LoVo (cell line): ENCODE data around the gene PTCH1.
A peak's percentile ranks its signal among the peaks of the same experiment; 100 is the strongest.

Experiments used
- DNase-seq: peaks from one replicate; pipeline ENCODE4 v3.0.0-alpha.2; 2016; ENCODE audit warnings: low spot score

The PTCH1 gene

DNA sequence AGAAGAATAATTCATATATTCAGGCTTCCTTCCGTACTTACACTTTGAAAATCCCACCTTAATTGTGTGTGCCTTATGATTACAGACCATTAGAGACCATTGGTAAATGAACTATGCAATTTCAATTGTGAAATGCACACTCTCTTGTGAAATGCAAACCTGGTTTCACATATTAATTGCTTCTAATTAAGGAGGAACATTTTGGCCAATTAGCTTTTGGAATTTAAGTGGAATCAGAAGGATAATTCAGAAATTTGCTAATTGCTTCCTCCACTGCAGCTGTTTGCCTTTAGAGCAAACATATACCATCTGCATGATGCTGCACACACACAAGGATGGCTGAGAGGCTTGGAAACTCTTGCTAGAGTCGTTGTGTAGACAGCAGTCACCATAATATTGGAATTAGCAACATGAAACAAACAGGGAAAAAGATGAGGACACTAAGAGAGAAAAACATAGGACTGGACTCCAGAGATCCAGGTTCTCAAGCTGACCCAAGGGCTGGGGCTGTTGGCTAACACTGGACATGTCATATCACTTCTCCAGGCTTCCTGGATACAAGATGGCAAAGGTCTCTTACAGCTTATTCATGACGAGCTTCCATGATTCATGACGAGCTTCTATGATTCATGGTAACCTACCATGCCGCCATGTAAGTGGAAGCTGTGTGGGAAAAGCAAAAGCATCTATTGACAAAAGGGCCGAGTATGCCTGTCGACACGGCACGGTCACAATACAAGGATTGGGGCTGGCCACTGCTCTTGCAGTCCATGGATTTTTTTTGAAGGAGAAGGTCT lies 78.0 kb downstream of the PTCH1 start:
- no peak for DNase-seq

- no peak for DNase-seq
Measured at GRCh38 chr9:95437559-95437958, 79.2 kb downstream of the PTCH1 start.

DNA sequence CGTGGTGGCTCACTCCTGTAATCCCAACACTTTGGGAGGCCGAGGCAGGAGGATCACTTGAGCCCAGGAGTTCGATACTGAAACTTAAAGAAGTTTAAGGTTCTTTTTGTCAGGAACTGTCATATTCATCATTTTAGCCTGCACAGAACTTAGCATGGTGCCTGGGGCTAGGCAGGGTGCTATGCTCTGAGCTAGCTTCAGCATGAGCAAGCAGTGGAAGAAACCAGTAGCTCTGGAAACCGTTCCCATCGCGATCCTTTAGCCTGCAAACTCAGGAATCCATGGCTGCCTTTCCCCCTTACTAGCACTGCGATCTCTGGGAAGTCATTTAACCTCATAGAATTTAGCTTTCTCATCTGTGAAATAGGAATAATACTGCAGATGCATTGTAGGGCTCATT lies 80.4 kb downstream of the PTCH1 start:
- DNase-seq: no peak

- DNase-seq: no peak
Measured at GRCh38 chr9:95435074-95435728, 81.6 kb downstream of the PTCH1 start.

DNA sequence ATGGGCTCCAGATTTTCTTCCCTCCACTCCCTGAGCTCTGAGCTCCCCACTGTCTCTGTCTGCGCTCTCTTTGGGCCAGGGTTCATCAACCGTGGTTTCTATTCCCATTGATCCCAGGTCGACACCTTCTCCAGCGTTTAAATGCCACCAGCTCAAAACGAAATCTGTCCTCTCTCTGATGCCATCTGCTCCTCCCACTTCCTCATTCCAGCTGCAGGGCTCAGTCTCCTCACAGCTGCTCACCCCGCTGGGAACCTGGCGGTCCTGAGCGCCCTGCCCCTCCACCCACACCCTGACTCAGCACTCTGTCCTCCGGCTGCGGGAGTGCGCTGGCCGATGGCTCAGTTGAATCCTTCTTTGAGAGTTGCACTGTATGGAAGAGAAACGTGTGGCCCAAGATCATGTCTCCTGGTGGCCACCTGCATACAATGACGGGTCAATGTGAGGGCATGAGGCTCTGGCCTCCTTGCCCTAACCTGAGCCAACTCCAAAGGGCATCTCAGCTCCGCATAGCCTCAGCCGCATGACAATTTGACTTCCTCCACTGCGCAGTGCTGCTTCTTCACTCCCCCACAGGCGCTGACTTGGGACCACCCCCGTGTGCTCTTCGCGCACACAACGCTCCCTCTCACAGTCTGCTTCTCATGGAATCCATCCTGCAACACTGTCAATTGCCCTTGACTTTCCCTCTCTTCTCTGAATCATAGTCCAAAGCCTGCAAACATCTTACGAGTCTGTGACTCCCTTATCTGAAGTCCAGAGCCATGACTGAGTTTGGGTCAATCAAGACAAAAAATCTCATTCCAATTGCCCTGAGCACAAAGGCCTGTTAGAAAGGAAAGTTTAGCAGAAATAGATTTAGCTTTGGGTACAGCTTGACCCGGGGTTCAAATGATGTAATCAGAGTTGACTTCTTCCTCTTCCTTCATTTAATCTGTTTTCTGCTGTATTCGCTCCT lies 82.4 kb downstream of the PTCH1 start:
- DNase-seq: peak; percentile 75

GRCh38 chr9:95433096-95433819 lies 83.5 kb downstream of the PTCH1 start:
- no peak for DNase-seq

- no peak for DNase-seq
Measured at GRCh38 chr9:95431286-95431685, 85.5 kb downstream of the PTCH1 start.

DNA sequence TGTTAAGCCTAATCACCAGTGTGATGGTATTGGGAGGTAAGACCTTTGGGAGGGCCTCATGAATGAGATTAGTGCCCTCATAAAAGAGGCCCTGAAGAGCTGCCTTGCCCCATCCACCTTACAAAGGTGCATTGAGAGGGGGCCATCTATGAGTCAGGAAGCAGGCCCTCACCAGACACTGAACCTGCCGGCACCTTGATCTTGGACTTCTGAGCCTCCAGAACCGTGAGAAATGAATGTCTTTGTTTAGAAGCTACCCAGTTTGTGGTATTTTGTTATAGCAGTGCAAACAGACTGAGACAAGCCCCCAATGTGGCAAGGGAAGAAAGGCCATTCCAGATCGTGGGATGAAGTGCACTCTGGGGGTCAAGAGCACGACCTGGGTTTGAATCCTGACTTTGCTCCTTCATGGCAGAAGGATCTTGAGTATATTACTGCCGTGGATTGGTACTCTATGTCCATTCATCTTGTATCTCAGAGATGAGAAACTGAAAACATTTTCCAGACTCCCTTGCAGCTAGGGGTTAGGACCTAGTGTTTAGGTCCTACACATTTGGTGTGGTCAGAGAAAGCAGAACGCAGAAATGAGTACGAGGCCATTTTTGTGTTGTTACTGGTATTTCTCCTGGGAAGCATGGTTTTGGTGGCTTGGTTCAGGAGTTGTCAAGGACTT lies 86.7 kb downstream of the PTCH1 start:
- DNase-seq: no peak

DNA sequence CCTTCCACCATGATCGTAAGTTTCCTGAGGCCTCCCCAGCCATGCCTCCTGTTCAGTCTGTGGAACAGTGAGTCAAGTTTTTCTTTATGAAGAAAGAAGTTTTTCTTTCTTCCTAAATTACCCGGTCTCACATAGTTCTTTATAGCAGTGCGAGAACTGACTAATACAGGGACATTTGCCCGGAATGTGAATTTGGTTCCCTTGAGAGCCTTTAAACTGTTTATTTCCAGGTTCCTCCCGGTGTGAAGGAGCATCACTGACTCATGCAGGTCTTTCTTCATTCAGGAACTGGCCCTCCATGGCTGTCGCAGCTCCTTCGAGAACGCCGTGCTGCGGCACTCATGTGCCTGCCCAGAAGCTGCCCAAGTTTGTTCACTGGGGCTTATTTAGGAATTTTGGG lies 87.7 kb downstream of the PTCH1 start:
- DNase-seq: no peak

GRCh38 chr9:95425910-95426551 lies 90.7 kb downstream of the PTCH1 start:
- peak; percentile 72 for DNase-seq

DNA sequence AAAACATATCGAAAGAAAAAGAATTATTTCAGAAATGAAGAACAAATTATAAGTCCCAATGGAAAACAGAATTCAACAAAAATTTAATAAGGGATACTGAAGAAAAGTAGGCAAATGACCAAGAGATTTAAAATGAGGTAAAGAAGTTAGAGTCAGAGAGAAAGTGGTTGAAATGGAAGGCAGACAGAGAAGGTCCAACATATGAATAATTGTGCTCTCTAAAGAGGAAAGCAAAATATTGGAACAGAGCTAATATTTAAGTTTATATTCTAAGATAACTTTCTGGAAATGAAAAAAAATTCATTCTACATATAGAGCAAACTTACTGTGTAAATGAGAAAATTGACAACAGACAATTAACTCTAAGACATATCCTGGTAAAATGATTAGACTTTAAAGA lies 94.1 kb downstream of the PTCH1 start:
- no peak for DNase-seq

DNA sequence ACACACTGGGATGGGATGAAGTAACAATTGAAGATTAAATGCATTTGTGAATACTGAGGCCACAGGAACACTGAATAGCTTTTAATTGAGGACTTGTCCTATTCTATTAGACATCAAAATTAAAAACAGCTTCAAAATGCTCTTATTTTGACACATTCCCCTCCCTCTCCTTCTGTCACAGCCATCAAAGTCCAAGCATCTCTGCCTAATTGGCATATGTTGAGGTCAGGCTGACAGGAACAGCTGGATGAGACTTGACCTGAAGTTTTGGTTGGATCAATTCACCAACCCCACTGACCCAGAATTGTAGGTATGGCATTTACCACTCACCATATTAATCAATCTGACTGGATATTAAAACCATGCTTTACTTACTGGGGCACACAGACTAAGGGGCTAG lies 96.3 kb downstream of the PTCH1 start:
- no peak for DNase-seq

DNA sequence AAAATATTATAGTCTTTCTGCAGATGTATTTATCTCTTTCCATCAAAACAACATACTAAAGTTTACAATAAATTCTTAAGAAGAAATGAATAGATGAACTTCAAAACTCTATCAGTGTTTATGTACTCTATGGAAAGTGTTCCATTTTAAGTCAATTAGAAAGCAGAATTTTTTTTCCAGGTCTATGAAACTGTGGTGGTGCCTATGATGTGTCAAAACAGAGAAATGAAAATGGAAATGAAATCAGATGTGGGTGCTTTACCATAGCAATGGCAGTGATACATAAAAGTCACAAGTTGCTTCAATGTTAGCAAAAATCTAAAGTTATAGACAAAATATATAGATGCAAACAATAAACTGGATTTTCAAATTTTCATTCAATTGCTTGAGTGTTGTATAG lies 97.3 kb downstream of the PTCH1 start:
- no peak for DNase-seq

- DNase-seq: no peak
Measured at GRCh38 chr9:95415158-95415557, 101.6 kb downstream of the PTCH1 start.

GRCh38 chr9:95413793-95414192 lies 103.0 kb downstream of the PTCH1 start:
- DNase-seq: no peak

DNA sequence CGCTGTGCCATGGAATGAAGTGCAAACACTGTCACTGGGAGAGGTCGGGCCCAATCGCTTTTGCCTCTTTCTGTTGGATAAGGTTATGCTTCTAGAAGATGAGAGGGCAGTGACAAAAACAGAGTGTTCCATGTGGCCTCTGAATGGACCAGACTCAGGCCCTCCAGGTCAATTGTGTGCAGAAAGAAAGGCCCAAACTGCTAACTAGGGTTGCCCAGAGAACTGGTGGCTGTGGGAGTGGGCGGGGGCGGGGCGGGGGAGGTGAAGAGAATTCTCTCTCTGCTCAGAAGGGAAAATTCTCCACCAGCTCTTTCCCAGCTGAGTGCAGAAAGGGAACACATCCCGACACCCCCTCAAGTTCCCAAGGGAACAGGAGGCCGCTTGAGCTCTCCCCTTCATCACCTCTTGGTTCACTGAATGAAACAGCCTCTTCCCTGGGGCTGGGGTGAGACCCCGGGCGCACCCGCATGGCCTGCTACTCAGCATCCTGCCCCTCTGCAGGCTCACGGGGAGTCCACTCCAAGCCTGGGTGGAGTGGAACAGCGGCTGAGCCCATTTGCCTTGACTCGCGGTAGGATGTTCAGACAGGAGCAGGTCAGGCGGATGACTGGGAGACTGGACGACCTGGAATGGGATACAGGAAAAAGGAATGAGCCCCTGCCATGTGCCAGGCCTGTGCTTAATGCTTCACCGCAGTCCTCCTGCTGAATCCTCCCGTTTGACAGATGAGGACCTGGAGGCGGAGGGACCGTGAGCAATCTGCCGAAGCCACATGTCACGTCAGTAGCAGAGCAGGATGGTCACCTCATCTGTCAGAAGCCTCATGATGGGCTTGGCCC lies 105.5 kb downstream of the PTCH1 start:
- DNase-seq: no peak

- peak; percentile 51 for DNase-seq
Measured at GRCh38 chr9:95409650-95410426, 106.9 kb downstream of the PTCH1 start.

DNA sequence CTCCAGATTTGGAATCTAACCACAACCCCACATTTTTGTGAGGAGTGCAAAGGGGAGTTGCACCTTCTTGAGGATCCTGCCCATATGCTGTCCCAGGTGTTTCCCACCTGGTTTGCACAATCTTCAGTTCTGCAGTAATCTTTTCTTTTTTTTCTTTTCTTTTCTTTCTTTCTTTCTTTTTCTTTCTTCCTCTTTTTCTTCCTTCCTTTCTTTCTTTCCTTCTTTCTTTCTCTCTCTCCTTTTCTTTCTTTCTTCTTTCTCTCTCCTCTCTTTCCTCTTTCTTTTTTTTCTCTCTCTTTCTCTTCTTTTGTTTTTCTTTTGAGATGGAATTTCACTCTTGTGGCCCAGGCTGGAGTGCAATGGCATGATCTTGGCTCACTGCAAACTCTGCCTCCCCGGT lies 109.2 kb downstream of the PTCH1 start:
- DNase-seq: no peak

- no peak for DNase-seq
Measured at GRCh38 chr9:95406121-95406520, 110.7 kb downstream of the PTCH1 start.
